HG02970 (cell line): Measurements from ENCODE around the gene NLGN1.

Experiments used
- ATAC-seq: cut with Tn5 transposase; IDR thresholded peaks from one replicate; pipeline ENCODE4 v1.9.1; 2021; ENCODE audit warnings: mild to moderate bottlenecking, moderate library complexity, moderate number of reproducible peaks; ENCODE audit not compliant: unreplicated experiment, low FRiP score

The NLGN1 gene

GRCh38 chr3:173823911-173824460 lies 426.4 kb downstream of the NLGN1 start:
- ATAC-seq = no peak

DNA sequence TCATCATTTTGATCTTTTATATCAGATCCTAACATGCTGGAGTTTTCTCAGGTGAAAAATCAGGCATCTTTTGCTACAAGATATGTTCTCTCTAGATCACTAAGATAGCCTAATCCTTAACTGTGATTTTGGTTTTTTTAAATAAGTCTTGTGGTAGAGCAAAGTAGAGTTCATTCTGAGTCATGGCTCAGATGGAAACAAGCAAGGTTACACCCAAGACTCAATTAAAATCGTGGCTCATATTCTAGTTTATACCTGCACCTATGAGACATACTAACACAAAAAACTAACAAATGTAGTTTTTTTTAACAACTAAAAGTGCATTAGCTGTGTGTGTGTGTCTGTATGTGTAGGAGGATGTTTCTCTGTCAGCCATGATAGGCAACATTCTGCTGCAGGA lies 428.2 kb downstream of the NLGN1 start:
- no peak for ATAC-seq

DNA sequence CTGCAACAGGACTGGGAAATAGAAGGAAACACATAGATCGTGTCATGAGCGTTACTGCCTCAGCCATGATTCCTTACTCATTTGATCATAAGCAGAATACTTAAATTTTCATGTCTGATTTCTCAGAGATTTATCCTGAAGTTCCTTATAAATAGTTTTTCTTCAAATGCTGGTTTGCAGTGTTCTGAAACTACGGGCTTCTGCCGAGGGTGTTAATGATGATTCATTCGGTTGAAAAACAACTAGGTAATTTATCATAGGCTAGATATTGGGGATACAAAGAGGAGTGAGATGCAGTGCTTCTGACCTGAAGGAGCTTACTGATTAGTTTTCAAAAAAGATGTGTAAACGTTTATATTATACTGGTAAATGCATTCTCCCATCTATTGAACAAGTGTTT lies 428.9 kb downstream of the NLGN1 start:
- no peak for ATAC-seq

DNA sequence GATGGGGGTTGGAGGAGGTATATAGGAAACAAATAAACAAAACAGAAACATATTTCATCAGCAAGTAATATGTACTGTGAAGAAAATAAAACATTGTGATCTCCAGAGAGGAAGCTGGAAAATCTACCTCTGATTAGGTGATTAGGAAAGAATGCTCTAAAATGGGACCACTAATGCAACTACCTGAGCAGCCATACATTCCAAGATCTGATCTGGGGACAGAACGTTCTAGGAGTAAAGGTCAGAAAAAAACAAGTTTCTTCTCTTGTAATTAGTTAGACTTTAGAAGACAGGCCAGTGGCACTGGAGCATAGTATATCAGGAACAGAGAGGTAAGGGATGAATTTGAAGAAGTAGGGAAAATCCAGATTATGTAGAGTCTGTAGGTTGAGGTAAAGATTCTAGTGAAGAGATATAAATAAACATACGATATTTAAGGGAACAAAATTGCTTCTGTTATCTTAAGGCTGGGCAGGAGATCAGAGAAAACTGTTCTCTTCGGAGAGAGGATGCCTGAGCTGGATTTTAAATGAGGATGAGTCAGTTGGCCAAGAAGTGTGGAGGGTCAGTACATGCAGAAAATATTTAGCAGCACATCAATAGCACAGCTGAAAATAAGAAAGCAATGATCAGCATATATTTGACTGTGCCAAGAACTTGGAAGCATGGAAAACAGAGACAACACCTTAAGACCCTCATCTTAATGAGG lies 429.5 kb downstream of the NLGN1 start:
- ATAC-seq = no peak

GRCh38 chr3:173838644-173839043 lies 441.1 kb downstream of the NLGN1 start:
- ATAC-seq = no peak

DNA sequence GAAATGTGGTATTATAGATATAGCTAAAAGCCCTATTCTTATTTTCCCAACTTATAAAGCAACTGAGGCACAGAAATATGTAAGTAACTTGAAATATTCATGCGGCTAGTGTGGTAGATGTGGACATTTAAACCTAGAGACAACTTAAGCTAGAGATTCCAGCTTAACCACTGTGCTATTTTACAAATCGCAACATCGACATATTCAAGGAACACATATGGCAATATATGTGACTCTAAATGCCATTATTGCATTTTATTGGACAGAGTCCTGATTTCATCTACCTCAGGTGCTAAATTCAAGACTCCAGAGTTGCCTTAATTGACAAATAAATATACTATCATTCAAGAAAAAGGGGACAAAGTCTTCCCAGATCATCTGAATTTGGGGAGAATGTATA lies 442.3 kb downstream of the NLGN1 start:
- no peak for ATAC-seq

DNA sequence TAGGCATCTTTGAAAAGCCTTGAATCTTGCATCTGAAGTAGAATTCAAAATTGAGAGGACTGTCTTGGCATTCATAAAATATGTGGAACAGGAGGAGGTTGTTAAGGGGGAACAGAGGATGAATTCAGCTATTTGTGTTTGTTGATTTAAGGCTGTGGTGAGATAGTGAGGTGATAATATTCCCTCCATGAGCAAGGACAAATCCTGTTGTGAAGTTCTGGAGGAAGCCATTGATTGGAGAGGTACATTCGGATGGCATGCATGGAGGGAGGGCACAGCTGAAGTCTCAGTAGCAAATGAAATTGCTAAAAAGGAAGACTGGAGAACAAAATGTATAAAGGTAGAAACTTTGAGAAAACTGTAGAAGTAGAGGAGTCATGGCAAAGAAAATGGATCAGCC lies 443.8 kb downstream of the NLGN1 start:
- ATAC-seq = no peak

GRCh38 chr3:173843060-173843459 lies 445.5 kb downstream of the NLGN1 start:
- no peak for ATAC-seq

GRCh38 chr3:173846584-173846983 lies 449.0 kb downstream of the NLGN1 start:
- ATAC-seq = no peak

DNA sequence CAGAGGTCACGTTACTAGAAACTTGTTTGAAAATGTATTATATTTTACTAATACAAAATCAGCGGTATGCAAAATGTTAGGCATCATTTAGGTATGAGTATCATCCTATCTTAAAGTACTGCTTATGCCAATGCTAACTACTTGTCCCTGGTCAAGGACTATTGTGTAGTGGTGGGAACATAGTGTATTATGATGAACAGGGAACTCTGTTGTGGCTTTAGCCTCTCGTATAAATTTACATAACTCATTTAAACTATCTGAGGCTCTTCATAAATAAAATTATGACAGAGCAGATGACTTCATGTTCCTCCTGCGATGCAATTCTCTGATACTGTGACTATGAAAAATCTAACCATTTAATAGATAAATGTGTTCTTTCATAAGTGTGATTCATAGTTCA lies 451.9 kb downstream of the NLGN1 start:
- no peak for ATAC-seq

DNA sequence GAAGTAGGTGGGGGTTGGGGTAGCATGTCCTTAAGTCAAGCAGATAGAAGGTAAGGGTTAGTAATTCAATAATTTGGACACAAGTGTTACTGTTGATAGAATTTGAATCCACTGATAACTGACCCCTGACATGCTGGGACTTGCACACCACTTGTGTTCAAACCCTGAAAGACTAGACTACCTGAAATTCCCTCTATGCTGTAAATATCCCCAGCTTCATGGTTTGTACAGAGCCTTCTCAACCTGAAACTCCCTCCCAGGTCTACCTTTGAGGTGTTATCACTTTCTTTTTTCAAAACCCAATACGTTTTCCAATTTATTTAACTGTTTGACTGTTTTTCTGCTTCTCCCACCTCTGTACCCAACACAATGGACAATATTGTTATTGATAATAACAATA lies 459.6 kb downstream of the NLGN1 start:
- no peak for ATAC-seq

GRCh38 chr3:173862701-173863100 lies 465.2 kb downstream of the NLGN1 start:
- no peak for ATAC-seq

GRCh38 chr3:173863551-173863950 lies 466.0 kb downstream of the NLGN1 start:
- no peak for ATAC-seq

GRCh38 chr3:173865900-173866498 lies 468.5 kb downstream of the NLGN1 start:
- ATAC-seq = no peak

- no peak for ATAC-seq
These were observed 472.2 kb downstream of the NLGN1 start for GRCh38 chr3:173869766-173870165.

- ATAC-seq = no peak
These were observed 473.4 kb downstream of the NLGN1 start for GRCh38 chr3:173870976-173871375.

- no peak for ATAC-seq
These were observed 478.2 kb downstream of the NLGN1 start for GRCh38 chr3:173875790-173876189.

DNA sequence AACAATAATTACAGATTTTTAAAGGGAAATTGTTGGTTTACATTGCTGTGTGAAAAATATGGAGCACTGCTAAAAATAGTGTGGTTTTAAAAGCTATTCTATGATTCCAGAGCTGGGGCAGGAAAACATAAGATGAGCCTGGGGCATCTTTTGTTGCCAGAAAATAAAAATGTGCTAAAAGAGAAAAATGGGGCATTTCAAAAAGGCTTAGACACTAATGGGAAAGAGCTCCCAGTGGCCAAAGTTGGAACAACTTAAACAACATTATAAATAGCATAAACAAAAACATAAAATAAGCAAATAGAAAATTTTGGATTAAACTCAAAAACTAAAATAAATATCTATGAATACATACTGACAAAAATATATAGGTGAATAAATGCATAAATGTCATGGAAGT lies 478.9 kb downstream of the NLGN1 start:
- no peak for ATAC-seq

DNA sequence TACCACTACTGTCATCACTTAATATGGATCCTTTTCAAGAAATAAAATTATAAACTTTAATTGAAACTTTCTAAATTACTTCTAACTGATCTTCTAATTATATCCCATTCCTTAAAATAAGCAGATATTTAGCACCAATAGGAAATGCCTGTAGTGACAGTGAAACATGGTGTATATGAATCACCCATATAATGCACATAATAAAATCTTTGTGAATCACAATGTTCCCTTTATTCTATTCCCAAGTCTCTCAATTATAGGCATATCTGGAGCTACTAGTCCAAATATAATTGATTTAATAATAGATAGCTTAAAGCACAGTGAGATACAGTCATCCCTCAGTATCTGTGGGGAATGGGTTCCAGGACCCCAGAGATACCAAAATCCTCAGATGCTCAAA lies 490.3 kb downstream of the NLGN1 start:
- no peak for ATAC-seq

- no peak for ATAC-seq
These were observed 492.1 kb downstream of the NLGN1 start for GRCh38 chr3:173889596-173889995.

DNA sequence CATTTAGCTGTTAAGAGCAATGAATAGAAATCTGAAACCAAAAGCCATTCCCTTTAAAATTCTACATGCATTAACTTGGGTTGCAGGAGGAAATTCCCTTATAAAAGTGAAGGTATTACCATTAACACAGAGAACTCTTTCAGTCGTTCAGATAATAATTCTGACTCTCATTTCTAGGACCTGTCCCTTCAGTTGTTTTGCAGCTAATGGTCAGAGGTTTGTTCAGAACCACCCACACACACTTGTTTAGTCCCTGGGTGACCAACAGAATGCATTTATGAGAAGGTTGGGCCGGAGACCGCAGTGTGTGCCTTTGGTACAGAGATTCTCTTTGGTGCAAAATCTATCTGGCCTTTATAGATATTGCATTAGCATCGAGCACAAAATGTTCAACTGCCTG lies 492.5 kb downstream of the NLGN1 start:
- no peak for ATAC-seq
